GM21529 (cell line): ENCODE results near the gene GDI1.
"Not testable (repeated sequence)": the region's sequence is repeated elsewhere in the genome, so short reads cannot be mapped to it uniquely, and the experiment has no call there.

Source experiments
- ATAC-seq: cut with Tn5 transposase; IDR thresholded peaks from one replicate; pipeline ENCODE4 v1.9.1; 2021; ENCODE audit not compliant: unreplicated experiment

GDI1 gene

DNA sequence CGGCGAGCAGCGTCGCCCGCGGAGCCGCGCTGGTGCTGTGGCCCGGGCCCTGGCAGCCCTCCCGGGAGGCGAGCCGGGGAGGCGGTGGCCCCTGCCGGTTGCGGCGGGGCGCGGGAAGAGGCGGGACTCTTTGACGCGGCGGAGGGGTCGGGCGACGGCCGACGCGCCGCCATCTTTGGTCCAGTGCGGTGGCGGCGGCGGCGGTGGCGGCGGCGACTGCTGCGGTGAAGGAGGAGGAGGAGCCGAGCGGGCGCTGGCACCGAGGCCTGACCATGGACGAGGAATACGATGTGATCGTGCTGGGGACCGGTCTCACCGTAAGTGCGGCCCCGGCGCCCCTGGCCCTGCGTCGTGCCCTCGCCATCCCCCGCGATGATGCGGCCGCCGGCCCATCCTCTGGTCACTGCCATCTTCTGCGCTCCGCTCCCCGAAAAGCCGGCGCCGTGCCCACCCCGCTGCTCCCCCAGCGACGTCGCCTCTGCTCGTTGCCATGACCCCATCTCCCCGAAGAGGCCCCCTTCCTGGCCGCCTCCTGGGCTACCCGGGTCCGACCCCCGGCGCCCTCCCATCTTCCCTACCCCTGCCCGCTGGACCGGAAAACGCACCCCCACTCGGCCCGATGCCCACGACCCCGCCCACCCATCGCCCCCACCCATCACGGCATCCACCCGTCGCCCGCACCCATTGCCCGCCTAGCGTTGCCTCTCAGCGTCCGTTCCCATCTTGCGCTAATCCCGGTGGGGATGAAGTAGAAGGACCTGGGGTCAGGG lies at the start of gene GDI1:
Gene GDI1 (plus strand): TSS at position 172 of the 770 bp plus-strand sequence. CDS start 101 bp downstream, at position 273.
- no peak for ATAC-seq

GRCh38 chrX:154388094-154388493 lies 48.9 kb upstream of the GDI1 start:
- ATAC-seq, result peak; percentile 26

GRCh38 chrX:154388649-154389048 lies 48.3 kb upstream of the GDI1 start:
- not testable (repeated sequence) for ATAC-seq

GRCh38 chrX:154389812-154390747 lies 46.9 kb upstream of the GDI1 start:
- ATAC-seq, result peak; percentile 75

GRCh38 chrX:154396363-154396762 lies 40.6 kb upstream of the GDI1 start:
- not testable (repeated sequence) for ATAC-seq

DNA sequence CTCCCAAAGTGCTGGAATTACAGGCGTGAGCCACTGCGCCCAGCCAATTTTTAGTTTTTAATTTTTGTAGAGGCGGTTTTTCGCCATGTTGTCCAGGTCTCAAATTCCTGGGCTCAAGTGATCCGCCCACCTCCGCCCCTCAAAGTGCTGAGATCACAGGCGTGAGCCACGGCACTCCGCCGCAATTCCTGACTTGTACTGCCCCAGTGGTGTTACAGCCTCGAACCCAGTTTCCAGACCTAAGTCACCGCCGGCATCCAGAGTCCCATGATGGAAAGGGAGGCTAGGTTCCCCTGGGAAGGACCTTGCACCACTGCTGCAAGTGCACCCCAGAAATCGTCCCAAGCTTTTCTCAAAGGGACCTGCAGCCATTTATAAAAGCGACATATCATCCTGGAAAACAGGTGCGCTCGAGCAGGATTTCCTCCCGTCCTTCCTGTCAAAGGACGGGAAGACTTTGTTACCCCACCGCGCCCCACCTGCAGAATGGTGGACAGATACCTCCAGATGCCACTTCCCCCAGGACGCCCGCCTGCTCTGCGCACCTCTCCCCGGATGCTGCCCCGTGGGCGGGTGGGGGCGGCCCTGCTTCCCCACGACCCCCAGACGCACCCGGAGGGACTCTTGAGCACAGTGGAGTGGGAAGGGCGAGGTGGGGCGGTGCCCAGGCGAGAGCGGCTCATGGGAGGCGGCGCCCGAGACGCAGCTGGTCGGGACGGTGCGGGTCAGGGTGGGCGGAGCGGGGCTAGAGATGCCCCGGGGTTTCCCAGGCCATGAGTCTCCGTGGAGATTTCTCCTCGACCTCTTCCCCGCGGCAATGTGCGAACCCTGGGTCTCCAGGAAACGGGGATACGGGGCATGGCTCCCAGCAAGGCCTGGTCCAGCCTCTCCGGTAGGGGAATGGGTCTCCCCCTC lies 39.7 kb upstream of the GDI1 start:
- peak; percentile 53 for ATAC-seq

- ATAC-seq, result peak; percentile 77
Observed at GRCh38 chrX:154397888-154398667, 38.9 kb upstream of the GDI1 start, which contains the start of gene RPL10. TSS of gene RPL10 (plus strand) at chrX:154398377. CDS start at chrX:154398520, 143 bp downstream.

GRCh38 chrX:154398668-154399526 lies 38.1 kb upstream of the GDI1 start:
- ATAC-seq, result peak; percentile 30

- no peak for ATAC-seq
Observed at GRCh38 chrX:154399527-154400368, 37.2 kb upstream of the GDI1 start.

DNA sequence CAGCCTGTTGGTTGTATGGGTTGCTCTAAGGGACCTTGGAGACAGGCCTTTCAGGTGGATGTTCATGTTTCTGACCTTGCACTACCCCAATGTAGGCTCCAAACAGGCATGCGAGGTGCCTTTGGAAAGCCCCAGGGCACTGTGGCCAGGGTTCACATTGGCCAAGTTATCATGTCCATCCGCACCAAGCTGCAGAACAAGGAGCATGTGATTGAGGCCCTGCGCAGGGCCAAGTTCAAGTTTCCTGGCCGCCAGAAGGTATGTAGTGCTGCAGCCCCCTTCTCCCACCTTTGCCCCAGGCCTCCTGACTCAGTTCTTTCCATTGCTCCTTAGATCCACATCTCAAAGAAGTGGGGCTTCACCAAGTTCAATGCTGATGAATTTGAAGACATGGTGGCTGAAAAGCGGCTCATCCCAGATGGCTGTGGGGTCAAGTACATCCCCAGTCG lies 36.6 kb upstream of the GDI1 start:
- ATAC-seq, result not testable (repeated sequence)

GRCh38 chrX:154401045-154401799 lies 35.7 kb upstream of the GDI1 start:
- ATAC-seq, result no peak

GRCh38 chrX:154401918-154402621 lies 34.9 kb upstream of the GDI1 start:
- no peak for ATAC-seq

GRCh38 chrX:154402622-154403127 lies 34.3 kb upstream of the GDI1 start:
- ATAC-seq, result no peak

DNA sequence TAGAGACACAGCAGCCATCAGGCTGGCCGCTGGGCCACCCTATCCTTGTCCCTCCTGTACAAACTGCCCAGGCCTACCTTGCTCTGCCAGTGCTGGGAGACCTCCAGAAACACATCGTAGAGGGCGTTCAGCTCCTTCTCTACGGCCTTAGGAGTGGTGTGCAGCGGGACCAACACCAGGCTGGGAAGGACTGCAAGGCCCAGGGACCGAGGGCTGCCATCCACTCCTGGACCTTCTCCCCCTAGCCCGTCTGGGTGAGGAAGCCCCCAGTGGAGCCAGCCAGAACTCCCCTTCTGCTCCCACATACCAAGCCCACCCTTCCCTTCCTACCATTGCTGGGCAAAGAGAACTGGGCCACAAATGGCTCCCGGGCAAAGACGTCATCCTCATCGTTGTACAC lies 33.8 kb upstream of the GDI1 start:
- no peak for ATAC-seq

DNA sequence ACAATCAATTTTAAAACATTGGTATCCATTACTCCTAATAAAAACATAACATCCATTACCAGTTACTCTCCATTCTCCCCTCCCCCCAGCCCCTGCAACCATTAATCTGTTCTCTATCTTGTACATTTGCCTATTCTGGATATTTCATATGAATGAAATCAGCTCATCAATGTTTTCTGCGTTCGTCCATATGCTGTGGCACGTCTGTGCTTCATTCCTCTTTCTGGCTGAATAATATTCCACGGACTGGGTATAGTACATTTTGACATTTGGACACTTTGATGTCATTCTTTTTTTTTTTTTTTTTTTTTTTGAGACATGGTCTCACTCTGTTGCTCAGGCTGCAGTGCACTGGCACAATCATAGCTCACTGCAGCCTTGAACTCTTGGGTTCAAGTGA lies 33.1 kb upstream of the GDI1 start:
- ATAC-seq, result no peak

DNA sequence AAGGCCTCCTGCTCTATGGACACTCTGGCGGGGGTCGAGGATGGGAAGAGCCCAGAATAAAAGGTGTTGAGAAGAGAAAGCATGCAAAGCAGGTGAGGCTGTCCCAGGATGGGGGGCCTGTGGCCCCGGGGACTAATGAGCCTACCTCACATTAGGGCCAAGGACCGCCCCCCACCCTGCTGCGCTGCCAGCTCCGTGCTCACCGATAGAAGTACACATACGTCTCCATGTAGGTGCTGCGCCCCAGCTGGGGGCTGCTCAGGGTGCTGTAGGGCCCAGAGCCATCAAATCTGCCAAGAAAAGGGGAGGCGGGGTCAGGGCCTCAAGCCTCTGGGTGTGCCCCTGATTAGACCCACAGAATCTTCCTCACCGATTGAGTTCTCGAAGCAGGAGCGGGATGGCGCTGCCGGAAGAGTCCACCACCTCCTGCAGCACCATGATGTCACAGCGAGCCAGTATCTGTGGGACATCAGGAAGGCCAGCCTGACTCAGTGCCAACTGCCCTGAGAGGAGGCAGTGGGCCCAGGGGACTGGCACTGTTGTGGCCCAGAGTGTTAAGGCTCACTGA lies 32.2 kb upstream of the GDI1 start:
- ATAC-seq, result no peak
